K562 (cell line): ENCODE results near the gene PEDS1. TPM values are rescaled to one million over a fixed set of nuclear protein-coding genes. Genes with fewer than 3 reads are reported as not detected.

Experiments used
- ARID1B ChIP-seq: fragments of 450-650 bp; IDR thresholded peaks from 2 replicates; pipeline ENCODE4 v1.6.1; 2016; ENCODE audit warnings: antibody characterized with exemption, mild to moderate bottlenecking, inconsistent platforms
- ATF3 ChIP-seq, 2 experiments: fragments of 450-650 bp in 1 of 2; sonication (generic) in 1 of 2; formaldehyde crosslinking in 1 of 2; IDR thresholded peaks in 1 of 2; conservative IDR thresholded peaks in 1 of 2; 2 replicates each; pipeline versions ENCODE4 v1.6.1 to v1.8.1; 2016 to 2023; ENCODE audit warnings: mild to moderate bottlenecking in 2 of 2, moderate library complexity in 2 of 2, inconsistent platforms in 1 of 2, missing genetic modification reagents in 1 of 2
- CC2D1A ChIP-seq: fragments of 450-650 bp; IDR thresholded peaks from 2 replicates; pipeline ENCODE4 v1.6.1; 2017; ENCODE audit warnings: mild to moderate bottlenecking
- CREBBP ChIP-seq: IDR thresholded peaks from one replicate; pipeline ENCODE4 v1.6.1; 2012; ENCODE audit warnings: low read depth, mild to moderate bottlenecking, control low read depth, inconsistent platforms, low read length
- E2F3 ChIP-seq: fragments of 250-450 bp; sonication (Bioruptor Pico); IDR thresholded peaks from 2 replicates; pipeline ENCODE4 v1.4.0; 2020; ENCODE audit warnings: mild to moderate bottlenecking
- ESRRA ChIP-seq: fragments of 450-650 bp; IDR thresholded peaks from 2 replicates; pipeline ENCODE4 v1.6.1; 2014; ENCODE audit warnings: low read depth, mild to moderate bottlenecking, moderate library complexity, borderline replicate concordance
- ETS2 ChIP-seq: IDR thresholded peaks from 2 replicates; pipeline ENCODE4 v1.6.1; 2016; ENCODE audit warnings: borderline replicate concordance, missing genetic modification characterization, mild to moderate bottlenecking, moderate library complexity, missing compliant biosample characterization; ENCODE audit not compliant: poor library complexity, severe bottlenecking
- FOXA1 ChIP-seq: fragments of 450-650 bp; IDR thresholded peaks from 2 replicates; pipeline ENCODE4 v1.6.1; 2016; ENCODE audit warnings: mild to moderate bottlenecking, borderline replicate concordance
- GABPA ChIP-seq: fragments of 200-800 bp; sonication (Bioruptor generic); conservative IDR thresholded peaks from 2 replicates; pipeline ENCODE4 v1.6.1; 2016; ENCODE audit warnings: low read depth, missing genetic modification characterization, missing compliant biosample characterization
- GABPB2 ChIP-seq: fragments of 250-450 bp; sonication (Bioruptor Pico); conservative IDR thresholded peaks from 2 replicates; pipeline ENCODE4 v1.5.1; 2021; ENCODE audit warnings: mild to moderate bottlenecking
- KAT7 ChIP-seq: sonication (generic); formaldehyde crosslinking; IDR thresholded peaks from 2 replicates; pipeline ENCODE4 v1.8.0; 2022; ENCODE audit warnings: missing genetic modification reagents, mild to moderate bottlenecking, borderline replicate concordance
- L3MBTL2 ChIP-seq: fragments of 450-650 bp; IDR thresholded peaks from 2 replicates; pipeline ENCODE4 v1.6.1; 2016; ENCODE audit warnings: mild to moderate bottlenecking, moderate library complexity
- MAFG ChIP-seq: fragments of 450-650 bp; conservative IDR thresholded peaks from 2 replicates; pipeline ENCODE4 v1.6.1; 2016; ENCODE audit warnings: missing genetic modification characterization, missing compliant biosample characterization
- NFE2L1 ChIP-seq: fragments of 450-650 bp; IDR thresholded peaks from 2 replicates; pipeline ENCODE4 v1.6.1; 2016; ENCODE audit warnings: missing genetic modification characterization, low read depth, mild to moderate bottlenecking, missing compliant biosample characterization, moderate library complexity, borderline replicate concordance
- RFX1 ChIP-seq: fragments of 450-650 bp; IDR thresholded peaks from 2 replicates; pipeline ENCODE4 v1.6.1; 2016; ENCODE audit warnings: mild to moderate bottlenecking, moderate library complexity
- RFX7 ChIP-seq: fragments of 250-450 bp; sonication (Bioruptor Pico); IDR thresholded peaks from 2 replicates; pipeline ENCODE4 v1.5.1; 2021; ENCODE audit warnings: mild to moderate bottlenecking
- USF2 ChIP-seq: sonication (generic); formaldehyde crosslinking; IDR thresholded peaks from 2 replicates; pipeline ENCODE4 v1.5.0; 2020; ENCODE audit warnings: missing genetic modification reagents
- ZBTB34 ChIP-seq: fragments of 250-450 bp; sonication (Bioruptor Pico); IDR thresholded peaks from 2 replicates; pipeline ENCODE4 v1.8.0; 2021; ENCODE audit warnings: mild to moderate bottlenecking, moderate library complexity
- ZFP30 ChIP-seq: fragments of 250-450 bp; sonication (Bioruptor Pico); IDR thresholded peaks from 2 replicates; pipeline ENCODE4 v1.8.0; 2022; ENCODE audit warnings: moderate library complexity, mild to moderate bottlenecking, inconsistent platforms, borderline replicate concordance
- ZNF23 ChIP-seq: fragments of 250-450 bp; sonication (Bioruptor Pico); IDR thresholded peaks from 2 replicates; pipeline ENCODE4 v1.4.0; 2020; ENCODE audit warnings: mild to moderate bottlenecking
- ZNF282 ChIP-seq: sonication (generic); formaldehyde crosslinking; IDR thresholded peaks from 2 replicates; pipeline ENCODE4 v1.8.1; 2023; ENCODE audit warnings: missing genetic modification reagents
- ZNF347 ChIP-seq: fragments of 450-650 bp; formaldehyde crosslinking; IDR thresholded peaks from 2 replicates; pipeline ENCODE4 v1.4.0; 2020; ENCODE audit warnings: low read depth, mild to moderate bottlenecking, moderate library complexity
- ZNF436 ChIP-seq: fragments of 250-450, 450-650 bp; sonication (Bioruptor Pico); formaldehyde crosslinking; IDR thresholded peaks from 2 replicates; pipeline ENCODE4 v1.7.0; 2020; ENCODE audit warnings: mild to moderate bottlenecking
- ZNF75A ChIP-seq: fragments of 450-650 bp; formaldehyde crosslinking; IDR thresholded peaks from 2 replicates; pipeline ENCODE4 v1.4.0; 2020; ENCODE audit warnings: mild to moderate bottlenecking
- polyA plus RNA-seq, 8 experiments: library from polyadenylated mRNA; depleted of rRNA in 4 of 8; stranded (reverse) in 5 of 8; unstranded in 3 of 8; fragments of >200 nt; fragmentation: Nextera tagmentation in 2 of 8; fragmentation: Illumina TruSeq in 1 of 8; extraction: Ambion mirVana in 2 of 8; extraction: Trizol in 1 of 8; gene quantifications; 2 replicates each; pipeline versions ENCODE4 v1.2.1 to v1.2.3, GENCODE V29; 2011 to 2014; ENCODE audit warnings: inconsistent platforms in 1 of 8, missing spikeins in 1 of 8
- total RNA-seq, 7 experiments: library from RNA; depleted of rRNA in 6 of 7; stranded (reverse); fragments of >200 nt in 6 of 7; fragmentation: Illumina TruSeq in 2 of 7; extraction: Trizol in 2 of 7; gene quantifications; 2 replicates each; pipeline versions ENCODE4 v1.2.1 to v1.2.3, GENCODE V29; 2011 to 2021; ENCODE audit warnings: low replicate concordance in 1 of 7
- TF ChIP-seq, protein P1 (sequence below): fragments of 450-650 bp; formaldehyde crosslinking; IDR thresholded peaks from 2 replicates; pipeline ENCODE4 v1.4.0; 2020; ENCODE audit warnings: mild to moderate bottlenecking, moderate library complexity

The PEDS1 gene
- total and polyA plus RNA-seq, 9 of the 15 experiments (the other 6 are each of a cell fraction or from before 2014, with no cell fraction given), result 2.9 to 38.5 (median 24.2) TPM

DNA sequence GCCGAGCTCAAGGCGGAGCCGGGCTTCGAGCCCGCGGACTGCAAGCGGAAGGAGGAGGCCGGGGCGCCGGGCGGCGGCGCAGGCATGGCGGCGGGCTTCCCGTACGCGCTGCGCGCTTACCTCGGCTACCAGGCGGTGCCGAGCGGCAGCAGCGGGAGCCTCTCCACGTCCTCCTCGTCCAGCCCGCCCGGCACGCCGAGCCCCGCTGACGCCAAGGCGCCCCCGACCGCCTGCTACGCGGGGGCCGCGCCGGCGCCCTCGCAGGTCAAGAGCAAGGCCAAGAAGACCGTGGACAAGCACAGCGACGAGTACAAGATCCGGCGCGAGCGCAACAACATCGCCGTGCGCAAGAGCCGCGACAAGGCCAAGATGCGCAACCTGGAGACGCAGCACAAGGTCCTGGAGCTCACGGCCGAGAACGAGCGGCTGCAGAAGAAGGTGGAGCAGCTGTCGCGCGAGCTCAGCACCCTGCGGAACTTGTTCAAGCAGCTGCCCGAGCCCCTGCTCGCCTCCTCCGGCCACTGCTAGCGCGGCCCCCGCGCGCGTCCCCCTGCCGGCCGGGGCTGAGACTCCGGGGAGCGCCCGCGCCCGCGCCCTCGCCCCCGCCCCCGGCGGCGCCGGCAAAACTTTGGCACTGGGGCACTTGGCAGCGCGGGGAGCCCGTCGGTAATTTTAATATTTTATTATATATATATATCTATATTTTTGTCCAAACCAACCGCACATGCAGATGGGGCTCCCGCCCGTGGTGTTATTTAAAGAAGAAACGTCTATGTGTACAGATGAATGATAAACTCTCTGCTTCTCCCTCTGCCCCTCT lies 38.2 kb upstream of the PEDS1 start (continued):
- TF ChIP-seq ATF3 (IDR thresholded peaks at IDR 0.05) (no peak), ATF3 (CRISPR knock-in tag; conservative IDR thresholded peaks at IDR 0.05) (no peak), GABPB2 (CRISPR knock-in tag) (no peak), E2F3 (0 out of 2 replicates have a peak, but pooled peaks have one; percentile 23), ZBTB34 (CRISPR knock-in tag) (no peak), ZFP30 (CRISPR knock-in tag) (no peak), CREBBP (no peak), ZNF75A (no peak), FOXA1 (no peak), RFX1 (no peak), NFE2L1 (tag) (no peak), MAFG (tag) (no peak), ZNF23 (CRISPR knock-in tag) (no peak), ESRRA (0 out of 2 replicates have a peak, but pooled peaks have one; percentile 29), L3MBTL2 (no peak), ARID1B (no peak), ZNF347 (CRISPR knock-in tag) (no peak), ZNF282 (CRISPR knock-in tag) (peak; percentile 88), KAT7 (CRISPR knock-in tag) (no peak), ETS2 (tag) (no peak), GABPA (no peak; the same call in none of the 2 replicates), CC2D1A (no peak), ZNF436 (CRISPR knock-in tag) (no peak), USF2 (CRISPR knock-in tag) (no peak), RFX7 (CRISPR knock-in tag) (no peak)
- TF ChIP-seq, protein P1, sequence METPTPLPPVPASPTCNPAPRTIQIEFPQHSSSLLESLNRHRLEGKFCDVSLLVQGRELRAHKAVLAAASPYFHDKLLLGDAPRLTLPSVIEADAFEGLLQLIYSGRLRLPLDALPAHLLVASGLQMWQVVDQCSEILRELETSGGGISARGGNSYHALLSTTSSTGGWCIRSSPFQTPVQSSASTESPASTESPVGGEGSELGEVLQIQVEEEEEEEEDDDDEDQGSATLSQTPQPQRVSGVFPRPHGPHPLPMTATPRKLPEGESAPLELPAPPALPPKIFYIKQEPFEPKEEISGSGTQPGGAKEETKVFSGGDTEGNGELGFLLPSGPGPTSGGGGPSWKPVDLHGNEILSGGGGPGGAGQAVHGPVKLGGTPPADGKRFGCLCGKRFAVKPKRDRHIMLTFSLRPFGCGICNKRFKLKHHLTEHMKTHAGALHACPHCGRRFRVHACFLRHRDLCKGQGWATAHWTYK (CRISPR knock-in tag), result peak; percentile 89
